SK-N-SH (cell line): Measurements from ENCODE around the gene ATG16L1. TPM values are rescaled to one million over a fixed set of nuclear protein-coding genes. Genes with fewer than 3 reads are reported as not detected.

Source experiments
- CTCF ChIA-PET: fragments of 300-600, 350-600 bp; formaldehyde crosslinking; extraction: SDS; loops from one replicate; lab custom pipeline; 2021; lab: Yijun Ruan, JAX
- POLR2A ChIA-PET: fragments of 350-600 bp; sonication (Branson Sonifier 250); formaldehyde crosslinking; extraction: SDS; loops from one replicate; lab custom pipeline; 2020; ENCODE audit warnings: antibody characterized with exemption, inconsistent platforms; lab: Yijun Ruan, JAX
- DNase-seq: peaks from one replicate; pipeline ENCODE4 v3.0.0; 2012
- H2AFZ ChIP-seq: fragments of 200-600 bp; sonication (generic); 2 replicates; pipeline ENCODE4 v1.8.1; 2016; ENCODE audit warnings: antibody characterized with exemption, mild to moderate bottlenecking, low read depth
- H3F3A ChIP-seq: fragments of 200-600 bp; sonication (generic); replicated peaks from 2 replicates; pipeline ENCODE3; 2016; ENCODE audit warnings: antibody characterized with exemption, mild to moderate bottlenecking; ENCODE audit not compliant: insufficient read depth
- H3K27ac ChIP-seq, 2 experiments: fragments of 200-500 bp in 1 of 2; fragments of 200-600 bp in 1 of 2; sonication (Bioruptor generic) in 1 of 2; sonication (generic), shearing (Covaris generic) in 1 of 2; 2 replicates each; pipeline versions ENCODE4 v1.5.1 to v1.6.1; 2014 to 2016; ENCODE audit warnings: low read depth in 2 of 2, inconsistent platforms in 1 of 2, low read length in 1 of 2, mild to moderate bottlenecking in 1 of 2, mixed read lengths in 1 of 2
- H3K27me3 ChIP-seq: fragments of 200-600 bp; sonication (generic), shearing (Covaris generic); 2 replicates; pipeline ENCODE4 v1.6.1; 2016; ENCODE audit warnings: mixed run types; ENCODE audit not compliant: insufficient read depth
- H3K36me3 ChIP-seq, 2 experiments: fragments of 200-500 bp in 1 of 2; fragments of 200-600 bp in 1 of 2; sonication (Bioruptor generic) in 1 of 2; sonication (generic) in 1 of 2; replicated peaks in 1 of 2; 2 replicates each; pipeline versions ENCODE3 to v1.5.1; 2014 to 2016; ENCODE audit warnings: low read length in 1 of 2, mild to moderate bottlenecking in 1 of 2; ENCODE audit not compliant: insufficient read depth in 2 of 2, control insufficient read depth in 1 of 2
- H3K4me1 ChIP-seq, 2 experiments: fragments of 200-500 bp in 1 of 2; fragments of 200-600 bp in 1 of 2; sonication (Bioruptor generic) in 1 of 2; sonication (generic), shearing (Covaris generic) in 1 of 2; 2 replicates each; pipeline versions ENCODE4 v1.5.1 to v1.6.1; 2014 to 2016; ENCODE audit warnings: low read depth in 1 of 2, low read length in 1 of 2, mixed run types in 1 of 2; ENCODE audit not compliant: insufficient read depth in 2 of 2, control insufficient read depth in 1 of 2
- H3K4me2 ChIP-seq: fragments of 200-600 bp; sonication (generic), shearing (Covaris generic); 2 replicates; pipeline ENCODE4 v1.6.1; 2017; ENCODE audit warnings: mixed run types
- H3K4me3 ChIP-seq, 2 experiments: fragments of 200-500 bp in 1 of 2; fragments of 200-600 bp in 1 of 2; sonication (Bioruptor generic) in 1 of 2; sonication (generic), shearing (Covaris generic) in 1 of 2; 2 replicates each; pipeline versions ENCODE4 v1.5.1 to v1.8.1; 2014 to 2016; ENCODE audit warnings: low read depth in 2 of 2, inconsistent platforms in 1 of 2, low read length in 1 of 2, mild to moderate bottlenecking in 1 of 2, mixed read lengths in 1 of 2, moderate library complexity in 1 of 2
- H3K79me2 ChIP-seq: fragments of 200-600 bp; sonication (generic); 2 replicates; pipeline ENCODE4 v1.8.1; 2017; ENCODE audit warnings: mild to moderate bottlenecking; ENCODE audit not compliant: insufficient read depth
- H3K9ac ChIP-seq: fragments of 200-600 bp; sonication (generic); 2 replicates; pipeline ENCODE4 v1.6.1; 2017; ENCODE audit warnings: mixed run types
- H3K9me2 ChIP-seq: fragments of 200-600 bp; sonication (generic); 2 replicates; pipeline ENCODE4 v1.6.1; 2017; ENCODE audit warnings: mixed run types
- H3K9me3 ChIP-seq: fragments of 200-600 bp; sonication (generic); 2 replicates; pipeline ENCODE4 v1.6.1; 2017; ENCODE audit warnings: mixed run types, mild to moderate bottlenecking, moderate library complexity
- H4K20me1 ChIP-seq: fragments of 200-600 bp; sonication (generic); 2 replicates; pipeline ENCODE4 v1.6.1; 2017; ENCODE audit warnings: mild to moderate bottlenecking, mixed run types; ENCODE audit not compliant: insufficient read depth
- CHD2 ChIP-seq: fragments of 150-350 bp; IDR thresholded peaks from 2 replicates; pipeline ENCODE4 v1.6.1; 2018; ENCODE audit warnings: low read length; ENCODE audit not compliant: partially characterized antibody
- CTCF ChIP-seq: fragments of 200-600 bp; sonication (generic); IDR thresholded peaks from 2 replicates; pipeline ENCODE4 v1.6.1; 2017; ENCODE audit warnings: antibody characterized with exemption, mild to moderate bottlenecking, moderate library complexity
- EZH2phosphoT487 ChIP-seq: fragments of 200-600 bp; sonication (generic); IDR thresholded peaks from 2 replicates; pipeline ENCODE4 v1.6.1; 2017; ENCODE audit warnings: low read depth, mixed run types, mild to moderate bottlenecking, antibody characterized with exemption, moderate library complexity, borderline replicate concordance
- GATA2 ChIP-seq: sonication (generic); formaldehyde crosslinking; IDR thresholded peaks from 2 replicates; pipeline ENCODE4 v1.5.0; 2020; ENCODE audit warnings: mild to moderate bottlenecking, missing genetic modification reagents
- IRF3 ChIP-seq: fragments of 150-350 bp; IDR thresholded peaks from 2 replicates; pipeline ENCODE4 v1.6.1; 2016; ENCODE audit warnings: mild to moderate bottlenecking, low read depth, low read length
- JUND ChIP-seq: IDR thresholded peaks from 2 replicates; pipeline ENCODE4 v1.4.0; 2012
- MAX ChIP-seq: IDR thresholded peaks from 2 replicates; pipeline ENCODE4 v1.4.0; 2012; ENCODE audit warnings: low read depth
- NRF1 ChIP-seq: IDR thresholded peaks from 2 replicates; pipeline ENCODE4 v1.6.1; 2012; ENCODE audit warnings: low read depth, mild to moderate bottlenecking, low read length
- PBX3 ChIP-seq: IDR thresholded peaks from 2 replicates; pipeline ENCODE4; 2012
- RCOR1 ChIP-seq: fragments of 150-350 bp; IDR thresholded peaks from 2 replicates; pipeline ENCODE4 v1.6.1; 2017; ENCODE audit warnings: antibody characterized with exemption, low read length
- REST ChIP-seq: IDR thresholded peaks from 2 replicates; pipeline ENCODE4 v1.6.1; 2012; ENCODE audit warnings: mild to moderate bottlenecking, low read depth, low read length, moderate library complexity
- RFX5 ChIP-seq: IDR thresholded peaks from 2 replicates; pipeline ENCODE4 v1.6.1; 2012; ENCODE audit warnings: mild to moderate bottlenecking, improper control_type of control experiment, low read length
- RXRA ChIP-seq: IDR thresholded peaks from 2 replicates; pipeline ENCODE4 v1.4.0; 2012; ENCODE audit warnings: low read depth, mild to moderate bottlenecking, borderline replicate concordance
- TAF1 ChIP-seq: IDR thresholded peaks from 2 replicates; pipeline ENCODE4 v1.6.1; 2012; ENCODE audit warnings: low read depth, mild to moderate bottlenecking, low read length, moderate library complexity, borderline replicate concordance
- TCF12 ChIP-seq: IDR thresholded peaks from 2 replicates; pipeline ENCODE4 v1.4.0; 2012
- USF1 ChIP-seq: IDR thresholded peaks from 2 replicates; pipeline ENCODE4 v1.4.0; 2012; ENCODE audit warnings: low read depth, borderline replicate concordance
- USF2 ChIP-seq: fragments of 150-350 bp; IDR thresholded peaks from 2 replicates; pipeline ENCODE4 v1.6.1; 2017; ENCODE audit warnings: antibody characterized with exemption, low read length, low read depth, borderline replicate concordance
- WGBS: methylation state at CpG from one replicate; pipeline ENCODE4 v1.1.6; 2017; ENCODE audit warnings: low lambda C conversion rate; 5-methylcytosine and 5-hydroxymethylcytosine counted together
- polyA plus RNA-seq, 3 experiments: library from polyadenylated mRNA; depleted of rRNA; stranded (reverse); fragments of >200 nt; gene quantifications; 2 replicates each; pipeline ENCODE4 v1.2.3, GENCODE V29; 2012

ATG16L1 gene
- polyA plus RNA-seq, 1 of the 3 experiments (the other 2 are of a cell fraction), result 22.2 TPM

- Histone ChIP-seq H3K9me3 (no peaks in the 10 kb centered on the region), H4K20me1 (no peaks in the 10 kb centered on the region), H3K36me3 (no peaks in the 10 kb centered on the region), H3K27me3 (peaks cover 6% of the 10 kb centered on the region; the same call in 1 of the 2 replicates), H2AFZ (no peak overlapping the region), H3K4me1 (no peaks in the 10 kb centered on the region), H3K9ac (no peak overlapping the region), H3K9me2 (no peaks in the 10 kb centered on the region), H3K4me3 (no peak overlapping the region), H3K4me2 (no peak overlapping the region), H3K79me2 (no peaks in the 10 kb centered on the region), H3F3A (no peaks in the 10 kb centered on the region), H3K27ac (no peak overlapping the region)
- WGBS, result 85% methylated on average over 8 of the region's 11 CpGs
- POLR2A ChIA-PET, result no interaction called here
- no peak for DNase-seq
- CTCF ChIA-PET, result no interaction called here
- TF ChIP-seq REST, result no peak
- no peak for TF ChIP-seq GATA2 (CRISPR knock-in tag)
- no peak for TF ChIP-seq TCF12
- no peak for TF ChIP-seq RXRA
- no peak for TF ChIP-seq PBX3
- TF ChIP-seq JUND, result no peak
- no peak for TF ChIP-seq RCOR1
- no peak for TF ChIP-seq TAF1
- TF ChIP-seq CTCF, result no peak
- no peak for TF ChIP-seq USF2
- no peak for TF ChIP-seq IRF3
- no peak for TF ChIP-seq CHD2
- TF ChIP-seq RFX5, result no peak
- TF ChIP-seq USF1, result no peak
- TF ChIP-seq EZH2phosphoT487, result no peak
- TF ChIP-seq MAX, result no peak
- no peak for TF ChIP-seq NRF1
Observed at GRCh38 chr2:233311241-233311926, 59.9 kb downstream of the ATG16L1 start.
